ENCODE measurements around the gene METRNL. TPM values are rescaled to one million over a fixed set of nuclear protein-coding genes. Genes with fewer than 3 reads are reported as not detected.

The METRNL gene
- total and polyA plus RNA-seq, 12 donors, result 39.0 to 134 (median 70.9) TPM

DNA sequence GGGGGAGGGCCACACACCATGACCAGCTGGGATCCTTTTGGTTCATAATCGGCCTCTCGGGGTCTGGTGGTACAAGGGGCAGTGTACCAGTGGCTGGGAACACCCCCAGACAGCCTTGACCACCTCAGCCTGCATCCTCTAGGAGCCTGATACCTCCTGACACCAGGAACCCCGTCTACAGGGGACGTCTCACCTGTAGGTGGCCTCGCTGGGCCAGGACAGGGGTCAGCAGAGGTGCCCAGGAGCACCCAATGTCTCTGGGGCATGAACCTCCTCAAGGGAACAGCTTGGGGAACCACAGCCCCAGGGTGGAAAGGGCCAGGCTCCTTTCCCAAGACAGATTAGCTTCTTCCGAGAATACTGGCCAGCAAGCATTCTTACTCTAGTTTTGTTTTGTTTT, 2.5 kb upstream of the METRNL start:
- ATAC-seq (no peak), DNase-seq (no peak)
- intact Hi-C loops (cut with DNase I), result no loop called here
- Histone ChIP-seq H3K9me3 (no peaks in the 10 kb centered on the region), H3K36me3 (no peaks in the 10 kb centered on the region), H3K4me1 (peaks cover 8 to 36% (median 20%) of the 10 kb centered on the region in 9 donors), H3K27me3 (peaks cover 0 to 28% (median 0%) of the 10 kb centered on the region in 7 donors), H3K4me3 (no peak overlapping the region), H3K27ac (no peak overlapping the region)
- TF ChIP-seq, protein P1, sequence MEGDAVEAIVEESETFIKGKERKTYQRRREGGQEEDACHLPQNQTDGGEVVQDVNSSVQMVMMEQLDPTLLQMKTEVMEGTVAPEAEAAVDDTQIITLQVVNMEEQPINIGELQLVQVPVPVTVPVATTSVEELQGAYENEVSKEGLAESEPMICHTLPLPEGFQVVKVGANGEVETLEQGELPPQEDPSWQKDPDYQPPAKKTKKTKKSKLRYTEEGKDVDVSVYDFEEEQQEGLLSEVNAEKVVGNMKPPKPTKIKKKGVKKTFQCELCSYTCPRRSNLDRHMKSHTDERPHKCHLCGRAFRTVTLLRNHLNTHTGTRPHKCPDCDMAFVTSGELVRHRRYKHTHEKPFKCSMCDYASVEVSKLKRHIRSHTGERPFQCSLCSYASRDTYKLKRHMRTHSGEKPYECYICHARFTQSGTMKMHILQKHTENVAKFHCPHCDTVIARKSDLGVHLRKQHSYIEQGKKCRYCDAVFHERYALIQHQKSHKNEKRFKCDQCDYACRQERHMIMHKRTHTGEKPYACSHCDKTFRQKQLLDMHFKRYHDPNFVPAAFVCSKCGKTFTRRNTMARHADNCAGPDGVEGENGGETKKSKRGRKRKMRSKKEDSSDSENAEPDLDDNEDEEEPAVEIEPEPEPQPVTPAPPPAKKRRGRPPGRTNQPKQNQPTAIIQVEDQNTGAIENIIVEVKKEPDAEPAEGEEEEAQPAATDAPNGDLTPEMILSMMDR (IDR thresholded peaks at IDR 0.05), result peak in 5 of 9 donors; percentile 7 to 39 (median 27)
- WGBS, 2 donors, result 60 to 69% methylated on average over 6 of the region's 6 CpGs

DNA sequence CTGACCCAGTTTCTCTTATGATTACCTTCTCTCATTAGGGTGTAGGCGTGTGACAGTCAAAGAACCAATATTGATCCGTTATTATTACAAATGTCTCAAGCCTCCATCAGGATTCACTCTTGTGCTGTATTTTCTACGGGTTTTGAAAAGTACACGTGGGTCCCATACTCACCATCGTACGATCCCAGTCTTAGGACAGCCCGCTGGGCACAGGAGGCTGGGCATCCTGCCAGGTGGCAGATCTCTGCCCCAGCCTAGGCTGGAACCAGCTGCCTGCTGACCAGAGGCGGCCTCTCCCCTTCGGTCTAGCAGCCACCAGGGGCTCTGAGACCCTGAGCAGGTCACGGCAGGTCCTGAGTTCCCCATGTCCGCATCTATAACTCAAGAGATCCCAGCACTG, 2.0 kb upstream of the METRNL start:
- 61 to 64% methylated on average over 11 of the region's 11 CpGs for WGBS, 2 donors
- H3K9me3 ChIP-seq, result no peaks in the 10 kb centered on the region
- TF ChIP-seq, protein P1 (IDR thresholded peaks at IDR 0.05), result no peak
- intact Hi-C loops (cut with DNase I), result no loop called here
- no peak for DNase-seq
- ATAC-seq, result peak in 3 of 8 donors; percentile 5 to 13 (median 6)
- H3K27me3 ChIP-seq, result peaks cover 0 to 28% (median 0%) of the 10 kb centered on the region in 7 donors
- no peak overlapping the region for H3K27ac ChIP-seq
- peaks cover 0 to 5% (median 0%) of the 10 kb centered on the region in 9 donors for H3K36me3 ChIP-seq
- H3K4me1 ChIP-seq, result peaks cover 8 to 41% (median 24%) of the 10 kb centered on the region in 9 donors
- H3K4me3 ChIP-seq, result no peak overlapping the region

DNA sequence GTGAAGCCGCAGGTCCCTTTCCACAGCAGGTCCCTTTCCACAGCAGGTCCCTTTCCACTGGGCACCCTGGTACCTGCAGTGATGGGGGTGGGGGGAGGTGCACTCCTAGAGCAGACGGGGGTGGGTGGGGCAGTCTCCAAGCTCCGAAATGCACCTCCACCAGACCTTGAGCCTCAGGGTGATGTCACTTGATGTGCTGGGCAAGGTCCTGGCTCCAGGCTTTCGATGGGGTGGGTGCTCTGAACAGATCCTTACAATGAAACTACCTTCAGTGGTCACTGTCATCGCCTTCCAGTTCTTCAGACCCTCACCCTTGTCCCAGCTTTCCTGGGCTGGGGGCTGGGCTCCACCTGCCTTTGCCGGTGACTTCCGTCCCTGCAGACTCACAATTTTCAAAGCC, 1.5 kb upstream of the METRNL start:
- ATAC-seq (no peak), DNase-seq (no peak)
- H3K4me1 ChIP-seq, result peaks cover 11 to 46% (median 27%) of the 10 kb centered on the region in 9 donors
- H3K9me3 ChIP-seq, result no peaks in the 10 kb centered on the region
- TF ChIP-seq, protein P1 (IDR thresholded peaks at IDR 0.05), result no peak
- H3K27me3 ChIP-seq, result peaks cover 0 to 28% (median 0%) of the 10 kb centered on the region in 7 donors
- peak overlapping the region in 1 of 10 donors; percentile 78 for H3K4me3 ChIP-seq
- intact Hi-C loops (cut with DNase I), result loop anchor here in 1 of 10 donors (2.0 kb wide), 1 partner anchor 21 kb away; no protein-coding TSS in a partner anchor
- peaks cover 0 to 10% (median 0%) of the 10 kb centered on the region in 9 donors for H3K36me3 ChIP-seq
- 73% methylated on average over 7 of the region's 7 CpGs for WGBS, 2 donors
- H3K27ac ChIP-seq, result no peak overlapping the region

DNA sequence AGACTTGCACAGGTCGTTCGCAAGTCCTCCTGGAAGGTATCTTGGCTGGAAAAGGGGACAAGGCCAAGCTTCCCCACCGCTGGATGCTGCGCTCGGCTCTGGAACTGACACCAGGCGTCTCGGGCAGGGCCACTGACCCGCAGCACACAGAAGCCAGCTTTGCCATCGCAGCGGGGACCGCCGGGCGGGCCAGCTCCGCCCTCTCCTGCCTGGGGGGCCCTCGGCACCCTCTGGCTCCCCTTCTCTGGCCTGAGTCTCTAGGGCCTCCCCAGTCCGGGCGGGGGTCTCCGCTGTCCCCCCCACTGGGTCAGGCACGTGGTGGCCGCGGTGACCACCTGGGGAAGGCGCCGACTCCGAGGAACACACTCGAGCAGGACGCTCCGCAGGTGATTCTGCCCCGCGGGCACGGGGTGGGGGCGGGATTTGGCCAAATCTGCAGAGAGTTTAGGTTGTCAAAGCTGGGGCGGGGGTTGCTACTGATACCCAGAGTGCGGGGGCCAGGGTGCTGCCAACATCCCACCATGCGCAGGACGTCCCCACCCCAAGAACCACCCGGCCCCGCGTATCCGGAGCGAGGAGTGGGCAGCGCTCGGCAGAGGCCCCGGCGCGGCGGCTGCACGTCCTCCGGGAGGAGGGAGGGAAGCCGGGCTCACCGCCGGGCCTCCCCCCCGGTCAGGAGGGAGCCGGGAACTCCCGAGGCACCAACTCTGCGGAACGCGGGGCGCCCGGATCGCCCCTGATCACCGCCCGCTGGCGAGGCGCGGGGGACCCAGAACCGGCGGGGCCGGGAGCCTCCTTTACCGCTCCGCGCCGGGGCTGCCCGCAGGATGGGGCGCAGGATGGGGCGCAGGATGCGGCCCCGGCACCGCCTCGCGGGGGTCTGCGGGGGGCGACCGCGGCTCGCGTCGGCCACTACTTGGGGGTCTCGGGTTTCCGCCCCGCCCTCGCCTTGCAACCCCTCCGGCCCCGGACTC, 744 bp upstream of the METRNL start:
- H3K27me3 ChIP-seq, result peaks cover 0 to 28% (median 0%) of the 10 kb centered on the region in 7 donors
- H3K4me1 ChIP-seq, result peaks cover 17 to 46% (median 33%) of the 10 kb centered on the region in 9 donors
- H3K4me3 ChIP-seq, result peak overlapping the region; percentile 14 to 96 (median 74)
- H3K27ac ChIP-seq, result peak overlapping the region in 9 of 10 donors; percentile 39 to 90 (median 72)
- TF ChIP-seq, protein P1 (IDR thresholded peaks at IDR 0.05), result peak in 1 of 9 donors; percentile 13
- WGBS, 2 donors, result 6 to 7% methylated on average over 83 to 93 of the region's 93 CpGs
- no peaks in the 10 kb centered on the region for H3K9me3 ChIP-seq
- intact Hi-C loops (cut with DNase I), result loop anchor here in 1 of 10 donors (2.0 kb wide), 1 partner anchor 22 kb away; no protein-coding TSS in a partner anchor
- DNase-seq (no peak), ATAC-seq (peak; percentile 4 to 23 (median 12))
- peaks cover 0 to 14% (median 0%) of the 10 kb centered on the region in 9 donors for H3K36me3 ChIP-seq

Data from heart right ventricle (tissue), 16 donors.